Nephron progenitor cell (in vitro differentiated cells): ENCODE results near the gene ZFAND6.
A peak's percentile ranks its signal among the peaks of the same experiment; 100 is the strongest.

Experiments used
- DNase-seq: peaks from one replicate; pipeline ENCODE4 v3.0.0; 2021
- H3K27ac Mint-ChIP-seq: 2 replicates; pipeline ENCODE4 v1.8.0; 2021; ENCODE audit warnings: mild to moderate bottlenecking, moderate library complexity, mixed read lengths
- H3K27me3 Mint-ChIP-seq: 2 replicates; pipeline ENCODE4 v1.8.0; 2021; ENCODE audit warnings: mild to moderate bottlenecking, low read depth, mixed read lengths; ENCODE audit not compliant: poor library complexity
- H3K36me3 Mint-ChIP-seq: 2 replicates; pipeline ENCODE4 v1.8.0; 2021; ENCODE audit warnings: low read depth, mixed read lengths
- H3K4me1 Mint-ChIP-seq: 2 replicates; pipeline ENCODE4 v1.8.0; 2021; ENCODE audit warnings: mixed read lengths
- H3K4me3 Mint-ChIP-seq: 2 replicates; pipeline ENCODE4 v1.8.0; 2021; ENCODE audit warnings: mild to moderate bottlenecking, moderate library complexity, mixed read lengths
- H3K9me3 Mint-ChIP-seq: 2 replicates; pipeline ENCODE4 v1.8.0; 2021; ENCODE audit warnings: mild to moderate bottlenecking, moderate library complexity, mixed read lengths
- TF ChIP-seq, protein P1 (sequence below): fragments of 200-600 bp; sonication (generic); IDR thresholded peaks from 2 replicates; pipeline ENCODE4 v1.5.0; 2021; ENCODE audit warnings: antibody characterized with exemption

ZFAND6 gene

GRCh38 chr15:80163217-80163616 is 103.7 kb downstream of the ZFAND6 start:
- Mint-ChIP-seq H3K27ac (no peak overlapping the region), H3K36me3 (peaks cover 75% of the 10 kb centered on the region), H3K9me3 (no peaks in the 10 kb centered on the region), H3K27me3 (peaks cover 11% of the 10 kb centered on the region), H3K4me3 (no peak overlapping the region), H3K4me1 (peaks cover 29% of the 10 kb centered on the region)
- DNase-seq, result no peak
- TF ChIP-seq, protein P1, sequence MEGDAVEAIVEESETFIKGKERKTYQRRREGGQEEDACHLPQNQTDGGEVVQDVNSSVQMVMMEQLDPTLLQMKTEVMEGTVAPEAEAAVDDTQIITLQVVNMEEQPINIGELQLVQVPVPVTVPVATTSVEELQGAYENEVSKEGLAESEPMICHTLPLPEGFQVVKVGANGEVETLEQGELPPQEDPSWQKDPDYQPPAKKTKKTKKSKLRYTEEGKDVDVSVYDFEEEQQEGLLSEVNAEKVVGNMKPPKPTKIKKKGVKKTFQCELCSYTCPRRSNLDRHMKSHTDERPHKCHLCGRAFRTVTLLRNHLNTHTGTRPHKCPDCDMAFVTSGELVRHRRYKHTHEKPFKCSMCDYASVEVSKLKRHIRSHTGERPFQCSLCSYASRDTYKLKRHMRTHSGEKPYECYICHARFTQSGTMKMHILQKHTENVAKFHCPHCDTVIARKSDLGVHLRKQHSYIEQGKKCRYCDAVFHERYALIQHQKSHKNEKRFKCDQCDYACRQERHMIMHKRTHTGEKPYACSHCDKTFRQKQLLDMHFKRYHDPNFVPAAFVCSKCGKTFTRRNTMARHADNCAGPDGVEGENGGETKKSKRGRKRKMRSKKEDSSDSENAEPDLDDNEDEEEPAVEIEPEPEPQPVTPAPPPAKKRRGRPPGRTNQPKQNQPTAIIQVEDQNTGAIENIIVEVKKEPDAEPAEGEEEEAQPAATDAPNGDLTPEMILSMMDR, result no peak

GRCh38 chr15:80163897-80164296 is 104.4 kb downstream of the ZFAND6 start:
- Mint-ChIP-seq H3K9me3 (no peaks in the 10 kb centered on the region), H3K27me3 (peaks cover 11% of the 10 kb centered on the region)

GRCh38 chr15:80167936-80168335 is 108.5 kb downstream of the ZFAND6 start:
- TF ChIP-seq, protein P1, result no peak
- Mint-ChIP-seq H3K9me3 (no peaks in the 10 kb centered on the region), H3K27ac (no peak overlapping the region), H3K4me3 (no peak overlapping the region), H3K27me3 (peaks cover 8% of the 10 kb centered on the region), H3K36me3 (peaks cover 76% of the 10 kb centered on the region), H3K4me1 (peaks cover 17% of the 10 kb centered on the region)
- no peak for DNase-seq

More at GRCh38 chr15:80163897-80164296, 104.4 kb downstream of the ZFAND6 start:
- Mint-ChIP-seq H3K4me1 (peaks cover 26% of the 10 kb centered on the region), H3K27ac (no peak overlapping the region), H3K4me3 (no peak overlapping the region), H3K36me3 (peaks cover 78% of the 10 kb centered on the region)
- TF ChIP-seq, protein P1, result no peak
- no peak for DNase-seq

DNA sequence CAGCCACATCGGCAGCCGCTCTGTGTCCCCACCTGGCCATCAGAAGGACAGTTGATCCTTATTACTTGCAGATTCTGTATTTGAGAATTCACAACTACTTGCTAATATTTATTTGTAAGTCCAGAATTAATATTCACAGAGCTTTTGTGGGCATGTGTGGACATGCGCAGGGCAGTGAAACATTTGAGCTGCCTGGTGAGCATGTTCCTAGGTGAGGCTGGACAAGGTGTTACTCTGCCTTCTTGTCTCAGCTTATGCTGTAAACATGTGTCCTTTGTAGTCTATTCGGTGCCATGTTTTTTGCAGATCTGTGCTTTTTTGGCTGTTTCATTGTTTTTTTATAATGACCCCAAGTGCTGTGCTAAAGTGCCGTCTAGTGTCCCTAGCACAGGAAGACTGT is 108.9 kb downstream of the ZFAND6 start:
- Mint-ChIP-seq H3K4me3 (no peak overlapping the region), H3K4me1 (peaks cover 17% of the 10 kb centered on the region), H3K36me3 (peaks cover 76% of the 10 kb centered on the region), H3K9me3 (no peaks in the 10 kb centered on the region), H3K27me3 (peaks cover 5% of the 10 kb centered on the region), H3K27ac (peak overlapping the region; percentile 51)
- TF ChIP-seq, protein P1, result no peak
- no peak for DNase-seq

- Mint-ChIP-seq H3K27me3 (peaks cover 2% of the 10 kb centered on the region), H3K9me3 (no peaks in the 10 kb centered on the region), H3K4me1 (peaks cover 17% of the 10 kb centered on the region), H3K4me3 (no peak overlapping the region), H3K27ac (no peak overlapping the region), H3K36me3 (peaks cover 72% of the 10 kb centered on the region)
- TF ChIP-seq, protein P1, result no peak
- no peak for DNase-seq
These were observed 110.4 kb downstream of the ZFAND6 start for GRCh38 chr15:80169768-80170357.

GRCh38 chr15:80170596-80170995 is 111.1 kb downstream of the ZFAND6 start:
- H3K27ac Mint-ChIP-seq, result no peak overlapping the region
- peaks cover 17% of the 10 kb centered on the region for H3K4me1 Mint-ChIP-seq
- no peak for DNase-seq
- TF ChIP-seq, protein P1, result no peak
- H3K36me3 Mint-ChIP-seq, result peaks cover 73% of the 10 kb centered on the region
- no peak overlapping the region for H3K4me3 Mint-ChIP-seq
- H3K27me3 Mint-ChIP-seq, result peaks cover 2% of the 10 kb centered on the region
- no peaks in the 10 kb centered on the region for H3K9me3 Mint-ChIP-seq
